Ovary (tissue), 10 donors: ENCODE measurements around the gene KRCC1. TPM values are rescaled to one million over a fixed set of nuclear protein-coding genes. Genes with fewer than 3 reads are reported as not detected.
A peak's percentile ranks its signal among the peaks of the same experiment; 100 is the strongest.

Experiments used
- DNase-seq, 5 donors: peaks; one replicate each; pipeline ENCODE4 v3.0.0-alpha.2; 2019 to 2020
- H3K27ac ChIP-seq, 2 donors: fragments of 200-600 bp; one replicate each; pipeline versions ENCODE4 v1.5.1 to v1.8.0; 2019 to 2022
- H3K27me3 ChIP-seq: fragments of 200-600 bp; one replicate; pipeline ENCODE4 v1.8.0; 2022
- H3K36me3 ChIP-seq: fragments of 200-600 bp; sonication (generic); one replicate; pipeline ENCODE4 v1.5.1; 2019
- H3K4me1 ChIP-seq: one replicate; pipeline ENCODE4 v1.8.1; 2013; ENCODE audit warnings: mild to moderate bottlenecking, moderate library complexity; ENCODE audit not compliant: insufficient read depth
- H3K4me3 ChIP-seq: fragments of 200-600 bp; sonication (generic); one replicate; pipeline ENCODE4 v1.5.1; 2017
- H3K9me3 ChIP-seq, 2 donors: fragments of 200-600 bp in 1 of 2; sonication (generic) in 1 of 2; one replicate each; pipeline versions ENCODE4 v1.5.1 to v1.8.1; 2013 to 2019; ENCODE audit warnings: mild to moderate bottlenecking in 1 of 2, moderate library complexity in 1 of 2
- EP300 ChIP-seq: sonication (generic); formaldehyde crosslinking; IDR thresholded peaks from one replicate; pipeline ENCODE4 v1.6.1; 2017; ENCODE audit warnings: antibody characterized with exemption
- POLR2A ChIP-seq: fragments of 450-650 bp; IDR thresholded peaks from one replicate; pipeline ENCODE4 v1.6.1; 2017; ENCODE audit warnings: antibody characterized with exemption, mild to moderate bottlenecking, moderate library complexity
- WGBS, 3 donors: extraction: QIAGEN DNeasy Blood & Tissue Kit in 1 of 3; methylation state at CpG; one replicate each; pipeline versions ENCODE4 v1.1.5 to v1.1.7; 2013 to 2017; 5-methylcytosine and 5-hydroxymethylcytosine counted together
- intact Hi-C, 4 donors: fragments of 100-400 bp; cut with DNase I; formaldehyde crosslinking; loops; one replicate each; pipeline versions ENCODE4 v1.11.0 to v1.15.1; 2022 to 2023
- long read RNA-seq, 3 donors: library from polyadenylated mRNA in 2 of 3; unstranded in 2 of 3; transcript quantifications; one replicate each; pipeline ENCODE4 v2.0.0 and lab custom pipeline, GENCODE V29; 2021 to 2026
- polyA plus RNA-seq, 2 donors: library from polyadenylated mRNA; stranded (reverse); fragments of 200-250 nt in 1 of 2; fragments of 350-450 nt in 1 of 2; fragmentation: Illumina TruSeq in 1 of 2; extraction: RNeasy Lipid Tissue Mini Kit (QIAGEN cat#74804) in 1 of 2; gene quantifications; one replicate each; pipeline ENCODE4 v1.2.3, GENCODE V29; 2013 to 2014
- total RNA-seq, 7 donors: library from RNA; depleted of rRNA in 2 of 7; stranded (reverse); fragments of >200 nt in 2 of 7; fragmentation: NEBNext Ultra II Directional in 3 of 7; extraction: Animal tissue kit (Norgen Biotek cat#: 25700) in 3 of 7; gene quantifications; one replicate each; pipeline versions ENCODE4 v1.1.0 to v1.2.4, GENCODE V29; 2016 to 2023
- TF ChIP-seq, protein P1 (sequence below), 3 donors: fragments of 450-650 bp in 2 of 3; fragments of 200-600 bp in 1 of 3; IDR thresholded peaks; one replicate each; pipeline versions ENCODE4 v1.5.1 to v1.8.0; 2016 to 2022; ENCODE audit warnings: antibody characterized with exemption in 3 of 3, mild to moderate bottlenecking in 1 of 3
- donor health status: DM: no; HTN: no; CAD: no; lungs with moderate emphysema.
- donor health status: DM: no; HTN: no; CAD: no.
- donor health status: Bipolar disorder and iron deficiency.
- donor health status: DM: yes; HTN: yes; CAD: no.
- donor health status: DM: no; HTN: no; CAD: no.
- donor health status: DM: yes; HTN: yes; CAD: no.

The KRCC1 gene
- 10 to 100 TPM; 17.1 to 24.2 (median 21.4) TPM for total RNA-seq
- 10 to 100 TPM; 24.8 to 25.7 TPM for polyA plus RNA-seq
- long read RNA-seq, donor 1, transcript KRCC1-201 (4 exons, 1,753 nt), result major isoform, 42 of 54 reads
- long read RNA-seq, donor 1, partial matches to known transcripts, result 1 of 54 reads
- long read RNA-seq, donor 1, other reads (novel, unspliced or antisense), result 11 of 54 reads
- long read RNA-seq, donor 2, transcript KRCC1-201 (4 exons, 1,753 nt), result major isoform, 24 of 24 reads
- long read RNA-seq, donor 2, partial matches to known transcripts, result 0 of 24 reads
- long read RNA-seq, donor 2, other reads (novel, unspliced or antisense), result 0 of 24 reads
- long read RNA-seq, donor 3, transcript KRCC1-201 (4 exons, 1,753 nt), result major isoform, 24 of 27 reads
- long read RNA-seq, donor 3, partial matches to known transcripts, result 0 of 27 reads
- long read RNA-seq, donor 3, other reads (novel, unspliced or antisense), result 3 of 27 reads

DNA sequence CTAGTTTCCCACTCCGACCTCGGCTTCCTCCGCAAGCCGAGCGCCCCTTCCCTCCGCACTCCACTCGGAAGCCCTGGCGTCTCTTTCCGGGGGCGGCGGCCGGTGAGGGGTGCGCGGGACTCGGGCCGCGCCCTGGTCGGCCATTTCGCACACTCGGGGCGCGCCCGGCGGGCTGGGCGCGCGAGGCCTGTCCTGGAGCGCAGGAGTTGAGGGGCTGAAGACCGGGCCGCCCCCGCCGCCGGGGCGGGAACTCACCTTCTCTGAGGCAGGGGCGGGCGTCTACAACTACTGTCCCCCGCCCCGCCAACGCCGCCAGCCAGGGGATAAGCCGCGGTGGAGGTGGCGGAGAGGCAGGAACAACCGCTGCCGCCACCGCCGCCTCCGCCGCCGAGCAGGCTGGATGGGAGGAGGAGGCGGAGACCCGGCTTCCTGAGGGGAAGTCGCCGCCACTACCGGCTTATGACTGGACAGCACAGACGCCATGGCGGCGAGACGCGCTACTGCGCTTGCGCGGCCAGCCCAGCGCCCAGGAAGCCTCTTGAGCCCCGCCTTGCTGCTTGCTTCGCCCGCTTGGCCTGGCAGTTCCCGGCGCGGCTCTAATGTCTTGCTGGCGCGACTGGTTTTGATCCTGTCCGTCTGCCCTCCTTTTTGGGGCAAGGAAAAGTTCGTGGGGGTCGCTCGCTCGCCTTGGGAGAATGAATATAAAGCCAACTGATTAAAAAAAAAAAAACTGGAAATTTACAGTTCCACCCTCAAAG, at the start of gene KRCC1:
TSS of gene KRCC1 (minus strand) at position 413 of the 758 bp plus-strand sequence. CDS start 27,220 bp downstream, outside the sequence.
- 0 to 1% (median 0%) methylated on average over 57 to 77 of the region's 77 CpGs for WGBS, 3 donors
- peak; percentile 91 to 95 (median 93) for DNase-seq
- intact Hi-C loops, result loop anchor here in 1 of 4 donors (10.0 kb wide), 1 partner anchor 109 kb away; no protein-coding TSS in a partner anchor
- Histone ChIP-seq H3K4me1 (peaks cover 7% of the 10 kb centered on the region), H3K4me3 (peak within 1 kb of the TSS; percentile 95), H3K27me3 (no peaks in the 10 kb centered on the region), H3K36me3 (no peaks in the 10 kb centered on the region), H3K9me3 (no peaks in the 10 kb centered on the region), H3K27ac (peak within 1 kb of the TSS; percentile 95 to 96)
- TF ChIP-seq, protein P1, sequence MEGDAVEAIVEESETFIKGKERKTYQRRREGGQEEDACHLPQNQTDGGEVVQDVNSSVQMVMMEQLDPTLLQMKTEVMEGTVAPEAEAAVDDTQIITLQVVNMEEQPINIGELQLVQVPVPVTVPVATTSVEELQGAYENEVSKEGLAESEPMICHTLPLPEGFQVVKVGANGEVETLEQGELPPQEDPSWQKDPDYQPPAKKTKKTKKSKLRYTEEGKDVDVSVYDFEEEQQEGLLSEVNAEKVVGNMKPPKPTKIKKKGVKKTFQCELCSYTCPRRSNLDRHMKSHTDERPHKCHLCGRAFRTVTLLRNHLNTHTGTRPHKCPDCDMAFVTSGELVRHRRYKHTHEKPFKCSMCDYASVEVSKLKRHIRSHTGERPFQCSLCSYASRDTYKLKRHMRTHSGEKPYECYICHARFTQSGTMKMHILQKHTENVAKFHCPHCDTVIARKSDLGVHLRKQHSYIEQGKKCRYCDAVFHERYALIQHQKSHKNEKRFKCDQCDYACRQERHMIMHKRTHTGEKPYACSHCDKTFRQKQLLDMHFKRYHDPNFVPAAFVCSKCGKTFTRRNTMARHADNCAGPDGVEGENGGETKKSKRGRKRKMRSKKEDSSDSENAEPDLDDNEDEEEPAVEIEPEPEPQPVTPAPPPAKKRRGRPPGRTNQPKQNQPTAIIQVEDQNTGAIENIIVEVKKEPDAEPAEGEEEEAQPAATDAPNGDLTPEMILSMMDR (IDR thresholded peaks at IDR 0.05), result no peak
- peak; percentile 86 for TF ChIP-seq POLR2A

GRCh38 chr2:88100489-88100858, 44.9 kb upstream of the KRCC1 start:
- Histone ChIP-seq H3K27me3 (no peaks in the 10 kb centered on the region), H3K9me3 (no peaks in the 10 kb centered on the region), H3K4me3 (no peak overlapping the region), H3K27ac (no peak overlapping the region), H3K36me3 (no peaks in the 10 kb centered on the region), H3K4me1 (no peaks in the 10 kb centered on the region)
- DNase-seq, result no peak
- WGBS, 3 donors, result 60 to 67% (median 66%) methylated on average over 3 of the region's 3 CpGs
- intact Hi-C loops, result no loop called here
- TF ChIP-seq, protein P1 (IDR thresholded peaks at IDR 0.05), result no peak
- TF ChIP-seq POLR2A (no peak), EP300 (no peak)

GRCh38 chr2:88099798-88100488, 44.4 kb upstream of the KRCC1 start:
- WGBS, 3 donors, result 18 to 28% (median 22%) methylated on average over 5 of the region's 5 CpGs
- Histone ChIP-seq H3K27me3 (no peaks in the 10 kb centered on the region), H3K9me3 (no peaks in the 10 kb centered on the region), H3K4me3 (no peak overlapping the region), H3K4me1 (no peaks in the 10 kb centered on the region), H3K27ac (no peak overlapping the region), H3K36me3 (no peaks in the 10 kb centered on the region)
- DNase-seq, result no peak
- TF ChIP-seq, protein P1 (IDR thresholded peaks at IDR 0.05), result no peak
- TF ChIP-seq EP300 (no peak), POLR2A (no peak)
- intact Hi-C loops, result no loop called here

DNA sequence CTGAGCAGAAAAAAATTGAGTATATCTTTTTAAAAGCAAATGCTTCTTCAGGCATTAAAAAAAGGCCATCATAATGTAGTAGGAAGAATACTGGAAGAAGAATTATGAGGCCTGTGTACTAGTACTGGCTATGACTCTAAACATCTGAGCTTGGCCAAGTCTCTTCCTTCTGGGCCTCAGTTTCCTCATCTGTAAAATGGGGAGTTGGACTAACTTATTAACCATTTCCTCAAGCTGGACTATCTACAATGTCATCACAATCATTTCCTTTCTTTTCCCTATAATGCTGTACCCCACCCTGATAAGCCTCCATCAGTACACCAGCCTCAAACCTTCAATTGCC, 42.9 kb upstream of the KRCC1 start:
- Histone ChIP-seq H3K9me3 (no peaks in the 10 kb centered on the region), H3K4me1 (no peaks in the 10 kb centered on the region), H3K36me3 (no peaks in the 10 kb centered on the region), H3K27me3 (no peaks in the 10 kb centered on the region), H3K27ac (no peak overlapping the region), H3K4me3 (no peak overlapping the region)
- intact Hi-C loops, result no loop called here
- no peak for DNase-seq
- TF ChIP-seq, protein P1 (IDR thresholded peaks at IDR 0.05), result no peak
- TF ChIP-seq EP300 (no peak), POLR2A (no peak)
